ENCODE measurements around the gene KLF15. TPM values are rescaled to one million over a fixed set of nuclear protein-coding genes. Genes with fewer than 3 reads are reported as not detected.

KLF15 gene
- total and polyA plus RNA-seq, 2 donors from 2014 or later = 22.9 to 30.0 TPM

DNA sequence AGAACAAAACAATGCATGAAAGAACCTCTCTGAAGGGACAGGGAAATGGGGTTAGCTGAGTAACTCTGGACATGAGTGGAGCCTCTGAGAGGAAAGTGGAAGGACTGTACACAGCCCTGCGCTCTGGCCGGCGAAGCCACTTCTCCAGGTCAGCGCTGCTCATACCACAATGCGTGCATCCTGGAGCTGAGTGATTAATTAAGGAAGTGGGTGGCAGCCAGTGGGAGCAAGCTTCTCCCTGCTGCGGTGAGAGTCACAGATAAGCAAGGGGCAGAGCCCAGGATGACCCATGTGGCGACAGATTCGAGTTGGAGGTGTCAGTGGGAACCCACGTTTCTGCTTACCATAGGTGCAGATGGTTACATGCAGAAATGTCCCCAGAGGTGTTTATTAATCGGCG is 48.0 kb downstream of the KLF15 start:
- Histone ChIP-seq H3K9me3 (ENCODE audit: control insufficient read depth in 2 of 3, insufficient read depth in 1 of 3, low read length in 3 of 3) (no peaks in the 10 kb centered on the region), H3K4me3 (ENCODE audit: low read length in 3 of 3) (no peak overlapping the region), H3K27ac (ENCODE audit: low read depth in 2 of 2, low read length in 2 of 2) (no peak overlapping the region), H3K36me3 (ENCODE audit: control insufficient read depth in 2 of 3, insufficient read depth in 3 of 3, low read length in 3 of 3) (no peaks in the 10 kb centered on the region), H3K4me1 (ENCODE audit: control insufficient read depth in 2 of 3, insufficient read depth in 2 of 3, low read depth in 1 of 3, low read length in 3 of 3) (peaks cover 0 to 5% (median 0%) of the 10 kb centered on the region in 3 donors), H3K9ac (ENCODE audit: low read length in 3 of 3) (no peak overlapping the region), H3K27me3 (ENCODE audit: control insufficient read depth, insufficient read depth, low read length) (no peaks in the 10 kb centered on the region)
- DNase-seq = no peak
- TF ChIP-seq, protein P1, sequence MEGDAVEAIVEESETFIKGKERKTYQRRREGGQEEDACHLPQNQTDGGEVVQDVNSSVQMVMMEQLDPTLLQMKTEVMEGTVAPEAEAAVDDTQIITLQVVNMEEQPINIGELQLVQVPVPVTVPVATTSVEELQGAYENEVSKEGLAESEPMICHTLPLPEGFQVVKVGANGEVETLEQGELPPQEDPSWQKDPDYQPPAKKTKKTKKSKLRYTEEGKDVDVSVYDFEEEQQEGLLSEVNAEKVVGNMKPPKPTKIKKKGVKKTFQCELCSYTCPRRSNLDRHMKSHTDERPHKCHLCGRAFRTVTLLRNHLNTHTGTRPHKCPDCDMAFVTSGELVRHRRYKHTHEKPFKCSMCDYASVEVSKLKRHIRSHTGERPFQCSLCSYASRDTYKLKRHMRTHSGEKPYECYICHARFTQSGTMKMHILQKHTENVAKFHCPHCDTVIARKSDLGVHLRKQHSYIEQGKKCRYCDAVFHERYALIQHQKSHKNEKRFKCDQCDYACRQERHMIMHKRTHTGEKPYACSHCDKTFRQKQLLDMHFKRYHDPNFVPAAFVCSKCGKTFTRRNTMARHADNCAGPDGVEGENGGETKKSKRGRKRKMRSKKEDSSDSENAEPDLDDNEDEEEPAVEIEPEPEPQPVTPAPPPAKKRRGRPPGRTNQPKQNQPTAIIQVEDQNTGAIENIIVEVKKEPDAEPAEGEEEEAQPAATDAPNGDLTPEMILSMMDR (IDR thresholded peaks at IDR 0.05; ENCODE audit: borderline replicate concordance, extremely low read depth, insufficient read depth) = no peak
- intact Hi-C loops (cut with DNase I) = no loop called here
- no peak for FAIRE-seq

DNA sequence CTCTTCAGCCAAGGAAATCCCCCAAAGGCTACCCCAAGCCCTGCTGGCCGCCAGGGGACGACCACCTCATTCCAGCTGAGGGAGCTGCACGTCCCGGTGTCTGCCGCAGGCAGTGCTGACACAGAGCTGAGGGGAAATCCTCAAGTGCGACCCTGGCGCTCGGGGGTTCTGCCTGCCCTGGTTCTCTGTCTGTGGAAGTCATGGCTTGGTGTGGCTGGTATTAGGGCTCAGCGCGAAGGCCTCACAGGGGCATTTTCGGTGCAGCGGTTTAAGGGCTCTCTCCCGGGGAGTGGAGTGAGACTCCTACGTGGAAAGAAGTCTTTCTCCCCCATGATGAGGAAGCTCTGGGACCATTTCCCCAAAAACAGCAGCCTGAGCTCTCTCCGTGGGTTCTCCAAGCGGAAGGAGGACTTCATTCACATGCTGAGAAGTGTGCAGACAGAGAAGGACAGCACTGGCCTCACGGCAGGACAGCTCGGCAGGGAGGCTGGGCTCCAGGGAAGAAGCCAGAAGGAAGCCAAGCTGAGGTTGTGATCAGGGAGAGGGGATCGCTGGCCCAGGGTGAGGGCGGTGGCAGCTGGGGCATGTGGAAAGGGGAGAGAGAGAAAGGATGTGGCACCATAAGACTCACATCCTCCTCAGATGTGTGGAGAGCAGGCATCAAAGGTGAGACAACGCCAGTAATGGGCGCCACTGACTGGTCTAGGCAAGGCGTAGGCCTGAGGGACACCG is 48.6 kb downstream of the KLF15 start:
- no peak for FAIRE-seq
- no peaks in the 10 kb centered on the region for H3K27me3 ChIP-seq (ENCODE audit: control insufficient read depth, insufficient read depth, low read length)

DNA sequence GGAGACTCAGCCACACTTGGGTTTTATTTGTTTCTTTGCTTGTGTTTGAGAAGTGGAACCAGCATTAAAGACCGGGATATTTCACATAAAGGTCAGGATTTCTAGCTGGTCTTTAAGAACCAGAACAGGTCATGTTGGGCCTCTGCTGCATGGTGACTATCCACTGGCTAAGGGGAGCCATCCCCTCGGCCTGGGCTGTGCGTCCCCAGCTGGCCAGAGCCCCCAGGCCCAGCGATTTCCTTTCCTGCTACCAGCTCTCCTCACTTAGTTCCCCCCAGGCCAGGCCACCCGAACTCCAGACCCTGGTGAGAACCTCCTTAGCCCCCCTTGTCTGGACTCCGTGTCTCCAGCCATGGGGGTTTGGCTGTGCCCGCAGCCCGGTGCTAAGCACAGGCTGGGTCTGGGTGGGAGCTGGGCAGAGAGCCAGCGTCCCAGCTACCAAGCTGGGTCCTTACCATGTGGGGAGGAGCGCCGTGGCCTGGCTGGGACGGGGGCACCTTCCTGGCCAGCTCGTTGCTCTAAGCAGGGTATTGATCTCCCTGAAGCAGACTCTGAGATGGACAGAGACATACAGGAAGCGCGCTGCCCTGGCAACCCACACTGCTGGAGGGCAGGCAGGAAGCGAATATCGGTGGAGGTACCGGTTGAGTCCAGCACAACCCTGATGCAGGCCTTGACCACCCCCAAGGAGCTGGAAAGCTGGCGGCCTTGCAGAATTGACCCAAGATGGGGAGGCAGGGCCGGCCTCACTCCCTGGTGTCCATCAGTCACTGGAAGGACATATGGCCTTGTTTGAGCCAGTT is 49.4 kb downstream of the KLF15 start:
- TF ChIP-seq, protein P1 (IDR thresholded peaks at IDR 0.05; ENCODE audit: borderline replicate concordance, extremely low read depth, insufficient read depth) = no peak

More for the DNA sequence above, 48.6 kb downstream of the KLF15 start:
- Histone ChIP-seq H3K27ac (ENCODE audit: low read depth in 2 of 2, low read length in 2 of 2) (no peak overlapping the region), H3K9ac (ENCODE audit: low read length in 3 of 3) (no peak overlapping the region), H3K9me3 (ENCODE audit: control insufficient read depth in 2 of 3, insufficient read depth in 1 of 3, low read length in 3 of 3) (no peaks in the 10 kb centered on the region), H3K36me3 (ENCODE audit: control insufficient read depth in 2 of 3, insufficient read depth in 3 of 3, low read length in 3 of 3) (no peaks in the 10 kb centered on the region), H3K4me3 (ENCODE audit: low read length in 3 of 3) (no peak overlapping the region), H3K4me1 (ENCODE audit: control insufficient read depth in 2 of 3, insufficient read depth in 2 of 3, low read depth in 1 of 3, low read length in 3 of 3) (peaks cover 0 to 5% (median 0%) of the 10 kb centered on the region in 3 donors)
- intact Hi-C loops (cut with DNase I) = no loop called here
- no peak for DNase-seq
- TF ChIP-seq, protein P1 (IDR thresholded peaks at IDR 0.05; ENCODE audit: borderline replicate concordance, extremely low read depth, insufficient read depth) = no peak

More for the DNA sequence above, 49.4 kb downstream of the KLF15 start:
- H3K9me3 ChIP-seq (ENCODE audit: control insufficient read depth in 2 of 3, insufficient read depth in 1 of 3, low read length in 3 of 3) = peaks cover 0 to 4% (median 2%) of the 10 kb centered on the region in 3 donors
- DNase-seq (no peak), FAIRE-seq (no peak)
- peaks cover 0 to 5% (median 0%) of the 10 kb centered on the region in 3 donors for H3K4me1 ChIP-seq (ENCODE audit: control insufficient read depth in 2 of 3, insufficient read depth in 2 of 3, low read depth in 1 of 3, low read length in 3 of 3)
- H3K36me3 ChIP-seq (ENCODE audit: control insufficient read depth in 2 of 3, insufficient read depth in 3 of 3, low read length in 3 of 3) = no peaks in the 10 kb centered on the region
- no peak overlapping the region for H3K27ac ChIP-seq (ENCODE audit: low read depth in 2 of 2, low read length in 2 of 2)
- no peak overlapping the region for H3K9ac ChIP-seq (ENCODE audit: low read length in 3 of 3)
- no peaks in the 10 kb centered on the region for H3K27me3 ChIP-seq (ENCODE audit: control insufficient read depth, insufficient read depth, low read length)
- intact Hi-C loops (cut with DNase I) = no loop called here
- H3K4me3 ChIP-seq (ENCODE audit: low read length in 3 of 3) = no peak overlapping the region

Measured in kidney (tissue), 14 donors.